SU-DHL-6 (cell line): ENCODE results near the gene SLC16A6.

Source experiments
- EZH2phosphoT487 ChIP-seq: fragments of 200-600 bp; sonication (generic), shearing (Covaris generic); conservative IDR thresholded peaks from 2 replicates; pipeline ENCODE4 v1.6.1; 2018; ENCODE audit warnings: mild to moderate bottlenecking, antibody characterized with exemption, low read length, moderate library complexity, mixed read lengths
- TF ChIP-seq, protein P1 (sequence below): fragments of 200-600 bp; sonication (generic); IDR thresholded peaks from one replicate; pipeline ENCODE4 v1.5.1; 2017; ENCODE audit warnings: antibody characterized with exemption, mild to moderate bottlenecking, low read length, moderate library complexity; ENCODE audit not compliant: insufficient read depth, poor library complexity, severe bottlenecking

- TF ChIP-seq, protein P1, sequence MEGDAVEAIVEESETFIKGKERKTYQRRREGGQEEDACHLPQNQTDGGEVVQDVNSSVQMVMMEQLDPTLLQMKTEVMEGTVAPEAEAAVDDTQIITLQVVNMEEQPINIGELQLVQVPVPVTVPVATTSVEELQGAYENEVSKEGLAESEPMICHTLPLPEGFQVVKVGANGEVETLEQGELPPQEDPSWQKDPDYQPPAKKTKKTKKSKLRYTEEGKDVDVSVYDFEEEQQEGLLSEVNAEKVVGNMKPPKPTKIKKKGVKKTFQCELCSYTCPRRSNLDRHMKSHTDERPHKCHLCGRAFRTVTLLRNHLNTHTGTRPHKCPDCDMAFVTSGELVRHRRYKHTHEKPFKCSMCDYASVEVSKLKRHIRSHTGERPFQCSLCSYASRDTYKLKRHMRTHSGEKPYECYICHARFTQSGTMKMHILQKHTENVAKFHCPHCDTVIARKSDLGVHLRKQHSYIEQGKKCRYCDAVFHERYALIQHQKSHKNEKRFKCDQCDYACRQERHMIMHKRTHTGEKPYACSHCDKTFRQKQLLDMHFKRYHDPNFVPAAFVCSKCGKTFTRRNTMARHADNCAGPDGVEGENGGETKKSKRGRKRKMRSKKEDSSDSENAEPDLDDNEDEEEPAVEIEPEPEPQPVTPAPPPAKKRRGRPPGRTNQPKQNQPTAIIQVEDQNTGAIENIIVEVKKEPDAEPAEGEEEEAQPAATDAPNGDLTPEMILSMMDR, result no peak
- no peak for TF ChIP-seq EZH2phosphoT487
Measured at GRCh38 chr17:68288375-68288774, 2.6 kb downstream of the SLC16A6 start.
